Transverse colon (tissue), 4 donors: ENCODE data around the gene ARL1.
"Not testable (repeated sequence)": the region's sequence is repeated elsewhere in the genome, so short reads cannot be mapped to it uniquely, and the experiment has no call there.

Experiments
- CTCF ChIP-seq, 5 experiments: fragments of 200-600 bp in 3 of 5; fragments of 450-650 bp in 2 of 5; sonication (generic) in 3 of 5; IDR thresholded peaks; 1 replicate in 2 of 5; 2 replicates in 3 of 5; pipeline ENCODE4 v1.5.1; 2016 to 2017; ENCODE audit warnings: antibody characterized with exemption in 5 of 5, inconsistent platforms in 3 of 5, mild to moderate bottlenecking in 2 of 5, moderate library complexity in 1 of 5
- EP300 ChIP-seq: sonication (generic); formaldehyde crosslinking; IDR thresholded peaks from one replicate; pipeline ENCODE4 v1.6.1; 2017; ENCODE audit warnings: antibody characterized with exemption, low read depth
- POLR2A ChIP-seq: fragments of 450-650 bp; IDR thresholded peaks from one replicate; pipeline ENCODE4 v1.6.1; 2016; ENCODE audit warnings: antibody characterized with exemption, mild to moderate bottlenecking, moderate library complexity
- POLR2AphosphoS5 ChIP-seq, 3 donors: sonication (generic); formaldehyde crosslinking; IDR thresholded peaks; one replicate each; pipeline ENCODE4 v1.6.1; 2016; ENCODE audit warnings: antibody characterized with exemption in 3 of 3

DNA sequence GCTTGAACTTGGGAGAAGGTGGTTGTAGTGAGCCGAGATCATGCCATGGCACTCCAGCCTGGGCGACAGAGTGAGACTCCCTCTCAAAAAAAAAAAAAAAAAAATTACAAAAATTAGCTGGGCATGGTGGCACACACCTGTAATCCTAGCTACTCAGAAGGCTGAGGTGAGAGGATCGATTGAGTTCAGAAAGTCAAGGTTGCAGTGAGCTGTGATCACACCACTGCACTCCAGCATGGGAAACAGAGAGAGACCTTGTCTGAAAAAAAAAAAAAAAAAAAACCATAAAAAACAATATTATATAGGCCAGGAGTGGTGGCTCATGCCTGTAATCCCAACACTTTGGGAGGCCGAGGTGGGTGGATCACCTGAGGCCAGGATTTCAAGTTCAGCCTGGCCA is 14.5 kb upstream of the ARL1 start:
- not testable (repeated sequence) for TF ChIP-seq CTCF (IDR thresholded peaks at IDR 0.05); POLR2A; EP300; POLR2AphosphoS5 (IDR thresholded peaks at IDR 0.05)
